ENCODE measurements around the gene FMN1.

The FMN1 gene

GRCh38 chr15:33183334-33183733 lies 11.2 kb downstream of the FMN1 start:
- Histone ChIP-seq H3K4me3 (ENCODE audit: low read length) (no peak overlapping the region), H3K79me2 (ENCODE audit: control insufficient read depth, low read length) (no peaks in the 10 kb centered on the region), H3K27ac (ENCODE audit: low read depth, low read length) (no peak overlapping the region), H3K4me2 (ENCODE audit: low read length) (no peak overlapping the region), H3K36me3 (ENCODE audit: control insufficient read depth, low read length) (no peaks in the 10 kb centered on the region), H3K27me3 (ENCODE audit: control insufficient read depth, low read length) (no peaks in the 10 kb centered on the region), H3F3A (ENCODE audit: control insufficient read depth, insufficient read depth) (no peaks in the 10 kb centered on the region), H3K9me3 (ENCODE audit: control insufficient read depth, insufficient read depth, low read length) (no peaks in the 10 kb centered on the region), H3K9me2 (replicated peaks; ENCODE audit: control insufficient read depth, low read length) (no peaks in the 10 kb centered on the region), H3K4me1 (ENCODE audit: control insufficient read depth, low read length) (peaks cover 3% of the 10 kb centered on the region), H4K20me1 (ENCODE audit: control insufficient read depth, insufficient read depth, low read depth, low read length) (no peaks in the 10 kb centered on the region)
- TF ChIP-seq, protein P1, sequence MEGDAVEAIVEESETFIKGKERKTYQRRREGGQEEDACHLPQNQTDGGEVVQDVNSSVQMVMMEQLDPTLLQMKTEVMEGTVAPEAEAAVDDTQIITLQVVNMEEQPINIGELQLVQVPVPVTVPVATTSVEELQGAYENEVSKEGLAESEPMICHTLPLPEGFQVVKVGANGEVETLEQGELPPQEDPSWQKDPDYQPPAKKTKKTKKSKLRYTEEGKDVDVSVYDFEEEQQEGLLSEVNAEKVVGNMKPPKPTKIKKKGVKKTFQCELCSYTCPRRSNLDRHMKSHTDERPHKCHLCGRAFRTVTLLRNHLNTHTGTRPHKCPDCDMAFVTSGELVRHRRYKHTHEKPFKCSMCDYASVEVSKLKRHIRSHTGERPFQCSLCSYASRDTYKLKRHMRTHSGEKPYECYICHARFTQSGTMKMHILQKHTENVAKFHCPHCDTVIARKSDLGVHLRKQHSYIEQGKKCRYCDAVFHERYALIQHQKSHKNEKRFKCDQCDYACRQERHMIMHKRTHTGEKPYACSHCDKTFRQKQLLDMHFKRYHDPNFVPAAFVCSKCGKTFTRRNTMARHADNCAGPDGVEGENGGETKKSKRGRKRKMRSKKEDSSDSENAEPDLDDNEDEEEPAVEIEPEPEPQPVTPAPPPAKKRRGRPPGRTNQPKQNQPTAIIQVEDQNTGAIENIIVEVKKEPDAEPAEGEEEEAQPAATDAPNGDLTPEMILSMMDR (IDR thresholded peaks at IDR 0.05; ENCODE audit: low read depth, low read length, poor library complexity, severe bottlenecking), result no peak

- Histone ChIP-seq H3K27ac (ENCODE audit: low read depth, low read length) (no peak overlapping the region), H3K4me1 (ENCODE audit: control insufficient read depth, low read length) (no peaks in the 10 kb centered on the region), H3K79me2 (ENCODE audit: control insufficient read depth, low read length) (no peaks in the 10 kb centered on the region), H3K4me3 (ENCODE audit: low read length) (no peak overlapping the region), H3K4me2 (ENCODE audit: low read length) (no peak overlapping the region), H3K9me3 (ENCODE audit: control insufficient read depth, insufficient read depth, low read length) (no peaks in the 10 kb centered on the region), H3K9me2 (replicated peaks; ENCODE audit: control insufficient read depth, low read length) (no peaks in the 10 kb centered on the region), H3K36me3 (ENCODE audit: control insufficient read depth, low read length) (no peaks in the 10 kb centered on the region), H4K20me1 (ENCODE audit: control insufficient read depth, insufficient read depth, low read depth, low read length) (no peaks in the 10 kb centered on the region), H3F3A (ENCODE audit: control insufficient read depth, insufficient read depth) (no peaks in the 10 kb centered on the region), H3K27me3 (ENCODE audit: control insufficient read depth, low read length) (no peaks in the 10 kb centered on the region)
- TF ChIP-seq, protein P1 (IDR thresholded peaks at IDR 0.05; ENCODE audit: low read depth, low read length, poor library complexity, severe bottlenecking), result no peak
- TF ChIP-seq EZH2phosphoT487 (IDR thresholded peaks at IDR 0.05; ENCODE audit: borderline replicate concordance, low read length), result no peak
These were observed 11.6 kb downstream of the FMN1 start for GRCh38 chr15:33182926-33183325.

- no peak for TF ChIP-seq EZH2phosphoT487 (IDR thresholded peaks at IDR 0.05; ENCODE audit: borderline replicate concordance, low read length)
- TF ChIP-seq, protein P1 (IDR thresholded peaks at IDR 0.05; ENCODE audit: low read depth, low read length, poor library complexity, severe bottlenecking), result no peak
- Histone ChIP-seq H3K4me3 (ENCODE audit: low read length) (no peak overlapping the region), H3K79me2 (ENCODE audit: control insufficient read depth, low read length) (no peaks in the 10 kb centered on the region), H3K36me3 (ENCODE audit: control insufficient read depth, low read length) (no peaks in the 10 kb centered on the region), H3K9me2 (replicated peaks; ENCODE audit: control insufficient read depth, low read length) (no peaks in the 10 kb centered on the region), H4K20me1 (ENCODE audit: control insufficient read depth, insufficient read depth, low read depth, low read length) (no peaks in the 10 kb centered on the region), H3F3A (ENCODE audit: control insufficient read depth, insufficient read depth) (no peaks in the 10 kb centered on the region), H3K27me3 (ENCODE audit: control insufficient read depth, low read length) (no peaks in the 10 kb centered on the region), H3K9me3 (ENCODE audit: control insufficient read depth, insufficient read depth, low read length) (no peaks in the 10 kb centered on the region), H3K4me1 (ENCODE audit: control insufficient read depth, low read length) (no peaks in the 10 kb centered on the region), H3K4me2 (ENCODE audit: low read length) (no peak overlapping the region), H3K27ac (ENCODE audit: low read depth, low read length) (no peak overlapping the region)
These were observed 12.1 kb downstream of the FMN1 start for GRCh38 chr15:33182278-33182905.

Measured in DOHH2 (cell line).